Uterus (tissue), 4 donors: Measurements from ENCODE around the gene EML6. TPM values are rescaled to one million over a fixed set of nuclear protein-coding genes. Genes with fewer than 3 reads are reported as not detected.

Experiments used
- DNase-seq, 2 donors: peaks; one replicate each; pipeline ENCODE4 v3.0.0-alpha.2; 2019 to 2020
- H3K27ac ChIP-seq, 2 donors: fragments of 200-600 bp; sonication (generic); 1 replicate in 1 of 2; 2 replicates in 1 of 2; pipeline ENCODE4 v1.5.1; 2016 to 2018
- H3K27me3 ChIP-seq, 2 donors: fragments of 200-600 bp; sonication (generic); one replicate each; pipeline ENCODE4 v1.5.1; 2018 to 2019; ENCODE audit warnings: control low read depth in 1 of 2
- H3K36me3 ChIP-seq, 2 donors: fragments of 200-600 bp; sonication (generic); one replicate each; pipeline ENCODE4 v1.5.1; 2019; ENCODE audit warnings: control low read depth in 1 of 2
- H3K4me1 ChIP-seq, 2 donors: fragments of 200-600 bp; sonication (generic); one replicate each; pipeline ENCODE4 v1.5.1; 2018 to 2019; ENCODE audit warnings: control low read depth in 1 of 2
- H3K4me3 ChIP-seq, 2 donors: fragments of 200-600 bp; sonication (generic); 1 replicate in 1 of 2; 2 replicates in 1 of 2; pipeline ENCODE4 v1.5.1; 2018 to 2019; ENCODE audit warnings: mild to moderate bottlenecking in 1 of 2
- H3K9me3 ChIP-seq, 2 donors: fragments of 200-600 bp; sonication (generic); one replicate each; pipeline ENCODE4 v1.5.1; 2019; ENCODE audit warnings: control low read depth in 1 of 2
- CTCF ChIP-seq, 4 experiments: fragments of 200-600 bp in 2 of 4; fragments of 450-650 bp in 2 of 4; sonication (generic) in 2 of 4; IDR thresholded peaks; one replicate each; pipeline ENCODE4 v1.5.1; 2016 to 2019; ENCODE audit warnings: antibody characterized with exemption in 4 of 4, mild to moderate bottlenecking in 2 of 4, moderate library complexity in 1 of 4
- POLR2A ChIP-seq, 2 donors: fragments of 450-650 bp; IDR thresholded peaks; one replicate each; pipeline ENCODE4 v1.6.1; 2016; ENCODE audit warnings: antibody characterized with exemption in 2 of 2, mild to moderate bottlenecking in 1 of 2, moderate library complexity in 1 of 2
- intact Hi-C: fragments of 100-400 bp; cut with DNase I; formaldehyde crosslinking; loops from one replicate; pipeline ENCODE4 v1.15.1; 2023; ENCODE audit warnings: low total_unique reads
- total RNA-seq, 4 donors: library from RNA; depleted of rRNA in 3 of 4; stranded (reverse); fragments of >200 nt in 3 of 4; gene quantifications; one replicate each; pipeline versions ENCODE4 v1.1.0 to v1.2.4, GENCODE V29; 2014 to 2023
- donor health status: DM: yes; HTN: yes; CAD: no.

The EML6 gene
- total RNA-seq, 4 donors from 2014 or later, result 0.26 to 2.4 (median 1.5) TPM

GRCh38 chr2:54969295-54969939, 246.0 kb downstream of the EML6 start:
- H3K27me3 ChIP-seq, result no peaks in the 10 kb centered on the region
- H3K4me3 ChIP-seq, result no peak overlapping the region
- H3K27ac ChIP-seq, result no peak overlapping the region
- H3K9me3 ChIP-seq, result no peaks in the 10 kb centered on the region
- H3K36me3 ChIP-seq, result no peaks in the 10 kb centered on the region
- DNase-seq, result no peak
- TF ChIP-seq POLR2A (IDR thresholded peaks at IDR 0.05) (no peak), CTCF (IDR thresholded peaks at IDR 0.05) (no peak)
- intact Hi-C loops, result no loop called here
- peaks cover 0 to 5% of the 10 kb centered on the region in 2 donors for H3K4me1 ChIP-seq

DNA sequence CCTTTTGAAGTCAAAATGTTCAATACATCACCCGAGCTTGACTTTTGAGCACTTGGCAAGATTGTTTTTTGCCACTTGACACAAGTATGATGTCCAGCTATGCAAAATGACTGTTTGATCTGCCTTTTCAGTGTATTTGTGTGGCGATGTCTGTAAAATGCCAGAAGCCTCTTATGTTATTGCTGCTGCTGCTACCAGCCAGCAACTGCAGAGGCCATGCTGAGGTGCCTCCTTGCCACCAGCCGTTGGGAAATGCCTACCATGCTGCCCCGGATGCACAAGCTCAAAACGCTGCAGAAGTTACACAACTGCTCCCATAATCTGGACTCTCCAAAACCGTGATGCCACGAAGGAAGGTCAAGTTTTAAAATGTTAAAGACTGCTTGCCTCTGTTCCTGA, 246.5 kb downstream of the EML6 start:
- Histone ChIP-seq H3K9me3 (no peaks in the 10 kb centered on the region), H3K27me3 (no peaks in the 10 kb centered on the region), H3K4me3 (no peak overlapping the region), H3K4me1 (peaks cover 0 to 5% of the 10 kb centered on the region in 2 donors), H3K27ac (no peak overlapping the region), H3K36me3 (no peaks in the 10 kb centered on the region)
- intact Hi-C loops, result no loop called here
- TF ChIP-seq CTCF (IDR thresholded peaks at IDR 0.05), result no peak
- no peak for TF ChIP-seq POLR2A (IDR thresholded peaks at IDR 0.05)
- DNase-seq, result no peak

DNA sequence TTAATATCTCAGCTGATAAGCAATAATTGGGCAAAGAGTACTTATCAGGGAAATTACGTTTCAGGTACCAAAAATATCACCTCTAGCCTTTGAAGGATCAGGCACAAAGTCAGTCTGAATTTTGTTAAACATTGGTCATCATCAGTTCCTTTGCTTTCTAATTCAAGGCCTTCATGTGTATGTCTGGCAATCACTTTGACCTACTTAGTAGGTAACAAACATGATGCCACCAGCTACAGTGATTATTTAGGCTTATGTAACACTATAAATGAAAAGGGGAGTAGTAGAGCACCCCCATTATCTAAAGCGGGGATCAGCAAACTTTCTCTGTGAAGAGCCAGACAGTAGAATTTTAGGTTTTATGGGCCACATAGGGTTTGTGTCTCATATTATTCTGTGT, 251.7 kb downstream of the EML6 start:
- Histone ChIP-seq H3K4me1 (peaks cover 0 to 10% of the 10 kb centered on the region in 2 donors), H3K27ac (peak overlapping the region in 1 of 2 donors; percentile 60), H3K27me3 (no peaks in the 10 kb centered on the region), H3K36me3 (no peaks in the 10 kb centered on the region), H3K9me3 (no peaks in the 10 kb centered on the region), H3K4me3 (no peak overlapping the region)
- TF ChIP-seq CTCF (IDR thresholded peaks at IDR 0.05) (no peak), POLR2A (IDR thresholded peaks at IDR 0.05) (no peak)
- no peak for DNase-seq
- intact Hi-C loops, result no loop called here

- H3K27me3 ChIP-seq, result no peaks in the 10 kb centered on the region
- no peak for TF ChIP-seq CTCF (IDR thresholded peaks at IDR 0.05)
- no peak for TF ChIP-seq POLR2A (IDR thresholded peaks at IDR 0.05)
- no peak overlapping the region for H3K4me3 ChIP-seq
- H3K4me1 ChIP-seq, result peaks cover 0 to 10% of the 10 kb centered on the region in 2 donors
- no peak for DNase-seq
- intact Hi-C loops, result no loop called here
- peak overlapping the region in 1 of 2 donors; percentile 60 for H3K27ac ChIP-seq
- H3K36me3 ChIP-seq, result no peaks in the 10 kb centered on the region
- H3K9me3 ChIP-seq, result no peaks in the 10 kb centered on the region
Measured at GRCh38 chr2:54975598-54976492, 252.4 kb downstream of the EML6 start.

GRCh38 chr2:54977149-54977548, 253.7 kb downstream of the EML6 start:
- Histone ChIP-seq H3K27ac (peak overlapping the region; percentile 35 to 60), H3K4me1 (peaks cover 0 to 10% of the 10 kb centered on the region in 2 donors), H3K27me3 (no peaks in the 10 kb centered on the region), H3K9me3 (no peaks in the 10 kb centered on the region), H3K36me3 (no peaks in the 10 kb centered on the region), H3K4me3 (no peak overlapping the region)
- intact Hi-C loops, result no loop called here
- TF ChIP-seq CTCF (IDR thresholded peaks at IDR 0.05) (no peak), POLR2A (IDR thresholded peaks at IDR 0.05) (no peak)
- no peak for DNase-seq
